ENCODE data around the gene C10orf105. TPM values are rescaled to one million over a fixed set of nuclear protein-coding genes. Genes with fewer than 3 reads are reported as not detected.
A peak's percentile ranks its signal among the peaks of the same experiment; 100 is the strongest.

The C10orf105 gene
- total RNA-seq, 3 donors from 2014 or later (not counting 1 experiment from before 2014, with no cell fraction given), result 0.14 to 0.52 (median 0.40) TPM

DNA sequence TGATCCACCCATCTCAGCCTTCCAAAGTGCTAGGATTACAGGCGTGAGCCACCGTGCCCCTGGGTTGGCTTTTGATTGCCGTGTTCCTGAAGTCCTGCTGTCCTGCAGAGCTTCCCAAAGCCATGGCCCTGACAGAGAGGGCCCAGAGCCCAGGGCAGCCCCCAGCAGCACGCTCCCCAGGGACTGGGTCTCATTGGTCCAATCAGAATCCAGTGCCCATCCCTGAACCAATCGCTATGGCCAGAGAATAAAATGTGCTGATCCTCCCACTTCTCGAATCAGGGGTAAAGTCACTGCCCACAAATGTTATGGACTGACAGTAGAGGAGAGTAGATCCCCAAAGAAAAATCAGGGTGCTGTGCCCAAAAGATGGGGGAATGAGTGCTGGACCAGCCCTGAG is 5.0 kb upstream of the C10orf105 start:
- Mint-ChIP-seq H3K27me3 (ENCODE audit: low read depth in 2 of 2) (no peaks in the 10 kb centered on the region), H3K36me3 (no peaks in the 10 kb centered on the region), H3K27ac (no peak overlapping the region), H3K9me3 (no peaks in the 10 kb centered on the region), H3K4me1 (peaks cover 35 to 57% of the 10 kb centered on the region in 2 donors), H3K4me3 (no peak overlapping the region)
- H3K4me1 ChIP-seq (ENCODE audit: control insufficient read depth, insufficient read depth, low read length), result peaks cover 62% of the 10 kb centered on the region
- ATAC-seq, result no peak
- TF ChIP-seq, protein P1, sequence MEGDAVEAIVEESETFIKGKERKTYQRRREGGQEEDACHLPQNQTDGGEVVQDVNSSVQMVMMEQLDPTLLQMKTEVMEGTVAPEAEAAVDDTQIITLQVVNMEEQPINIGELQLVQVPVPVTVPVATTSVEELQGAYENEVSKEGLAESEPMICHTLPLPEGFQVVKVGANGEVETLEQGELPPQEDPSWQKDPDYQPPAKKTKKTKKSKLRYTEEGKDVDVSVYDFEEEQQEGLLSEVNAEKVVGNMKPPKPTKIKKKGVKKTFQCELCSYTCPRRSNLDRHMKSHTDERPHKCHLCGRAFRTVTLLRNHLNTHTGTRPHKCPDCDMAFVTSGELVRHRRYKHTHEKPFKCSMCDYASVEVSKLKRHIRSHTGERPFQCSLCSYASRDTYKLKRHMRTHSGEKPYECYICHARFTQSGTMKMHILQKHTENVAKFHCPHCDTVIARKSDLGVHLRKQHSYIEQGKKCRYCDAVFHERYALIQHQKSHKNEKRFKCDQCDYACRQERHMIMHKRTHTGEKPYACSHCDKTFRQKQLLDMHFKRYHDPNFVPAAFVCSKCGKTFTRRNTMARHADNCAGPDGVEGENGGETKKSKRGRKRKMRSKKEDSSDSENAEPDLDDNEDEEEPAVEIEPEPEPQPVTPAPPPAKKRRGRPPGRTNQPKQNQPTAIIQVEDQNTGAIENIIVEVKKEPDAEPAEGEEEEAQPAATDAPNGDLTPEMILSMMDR (IDR thresholded peaks at IDR 0.05), result no peak
- DNase-seq, result no peak
- intact Hi-C loops (cut with micrococcal nuclease), result no loop called here
- H3K4me3 ChIP-seq (ENCODE audit: low read length), result no peak overlapping the region
- no peaks in the 10 kb centered on the region for H3K27me3 ChIP-seq (ENCODE audit: control insufficient read depth, insufficient read depth, low read length)
- no peaks in the 10 kb centered on the region for H3K36me3 ChIP-seq (ENCODE audit: control insufficient read depth, insufficient read depth, low read length)
- 97% methylated on average over 6 of the region's 6 CpGs for WGBS (ENCODE audit: insufficient coverage)
- H3K27ac ChIP-seq (ENCODE audit: low read length), result no peak overlapping the region
- H3K9me3 ChIP-seq (ENCODE audit: control insufficient read depth, insufficient read depth, low read length), result no peaks in the 10 kb centered on the region

DNA sequence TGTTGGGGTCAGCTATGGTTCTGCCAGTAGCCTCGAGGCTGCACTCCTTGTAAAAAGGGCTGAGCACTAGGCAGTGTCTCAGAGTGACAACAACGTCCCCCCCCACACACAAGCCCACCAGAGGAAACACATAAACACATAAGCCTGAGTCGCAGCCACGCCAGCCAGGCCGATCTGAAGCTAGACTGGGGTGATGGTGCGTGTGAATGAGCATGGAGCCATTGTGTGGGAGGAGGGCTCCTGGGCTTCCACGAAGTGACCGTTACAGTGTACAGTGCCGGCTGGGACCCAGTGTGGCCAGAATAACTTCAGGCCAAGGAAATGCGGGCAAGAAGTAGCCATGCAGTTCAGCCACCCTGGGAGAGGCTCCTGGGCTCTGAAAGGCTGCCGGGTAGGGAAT is 3.7 kb upstream of the C10orf105 start:
- H3K4me3 Mint-ChIP-seq, result no peak overlapping the region
- no peak overlapping the region for H3K27ac ChIP-seq (ENCODE audit: low read length)
- peaks cover 27 to 47% of the 10 kb centered on the region in 2 donors for H3K4me1 Mint-ChIP-seq

DNA sequence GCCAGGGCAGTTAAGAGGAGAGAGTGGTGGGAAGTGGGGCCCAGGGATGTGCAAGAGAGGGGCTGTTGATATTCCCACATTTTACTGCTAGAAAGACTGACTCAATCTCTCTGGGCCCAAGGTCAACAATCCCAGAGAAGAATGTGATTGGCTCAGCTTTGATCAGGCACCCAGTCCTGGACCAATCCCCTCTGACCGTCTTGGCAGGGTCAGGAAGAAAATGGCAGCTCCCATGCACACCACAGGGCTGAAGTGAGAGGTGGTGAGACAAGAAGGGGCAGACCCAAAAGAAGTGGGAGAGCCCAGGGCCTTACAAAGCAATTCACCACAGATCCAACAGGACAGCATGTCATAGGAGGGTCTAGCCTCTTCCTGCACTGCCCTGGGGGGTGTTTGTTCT is 3.3 kb upstream of the C10orf105 start:
- H3K4me1 Mint-ChIP-seq, result peaks cover 24 to 43% of the 10 kb centered on the region in 2 donors
- Histone ChIP-seq H3K27ac (ENCODE audit: low read length) (no peak overlapping the region), H3K4me1 (ENCODE audit: control insufficient read depth, insufficient read depth, low read length) (peaks cover 45% of the 10 kb centered on the region), H3K9me3 (ENCODE audit: control insufficient read depth, insufficient read depth, low read length) (no peaks in the 10 kb centered on the region), H3K27me3 (ENCODE audit: control insufficient read depth, insufficient read depth, low read length) (no peaks in the 10 kb centered on the region), H3K4me3 (ENCODE audit: low read length) (no peak overlapping the region), H3K36me3 (ENCODE audit: control insufficient read depth, insufficient read depth, low read length) (no peaks in the 10 kb centered on the region)
- H3K9me3 Mint-ChIP-seq, result no peaks in the 10 kb centered on the region
- intact Hi-C loops (cut with micrococcal nuclease), result no loop called here
- DNase-seq (no peak), ATAC-seq (no peak)
- peak overlapping the region in 1 of 2 donors; percentile 66 for H3K27ac Mint-ChIP-seq
- no peaks in the 10 kb centered on the region for H3K27me3 Mint-ChIP-seq (ENCODE audit: low read depth in 2 of 2)
- TF ChIP-seq, protein P1 (IDR thresholded peaks at IDR 0.05), result no peak
- 92% methylated on average over 1 of the region's 1 CpG for WGBS (ENCODE audit: insufficient coverage)
- H3K36me3 Mint-ChIP-seq, result no peaks in the 10 kb centered on the region
- H3K4me3 Mint-ChIP-seq, result no peak overlapping the region

More for the DNA sequence above, 3.7 kb upstream of the C10orf105 start:
- peak overlapping the region in 1 of 2 donors; percentile 66 for H3K27ac Mint-ChIP-seq
- intact Hi-C loops (cut with micrococcal nuclease), result no loop called here
- no peaks in the 10 kb centered on the region for H3K36me3 Mint-ChIP-seq
- DNase-seq, result no peak
- TF ChIP-seq, protein P1 (IDR thresholded peaks at IDR 0.05), result no peak
- Histone ChIP-seq H3K36me3 (ENCODE audit: control insufficient read depth, insufficient read depth, low read length) (no peaks in the 10 kb centered on the region), H3K27me3 (ENCODE audit: control insufficient read depth, insufficient read depth, low read length) (no peaks in the 10 kb centered on the region), H3K9me3 (ENCODE audit: control insufficient read depth, insufficient read depth, low read length) (no peaks in the 10 kb centered on the region), H3K4me3 (ENCODE audit: low read length) (no peak overlapping the region), H3K4me1 (ENCODE audit: control insufficient read depth, insufficient read depth, low read length) (peaks cover 50% of the 10 kb centered on the region)
- 91% methylated on average over 10 of the region's 11 CpGs for WGBS (ENCODE audit: insufficient coverage)
- no peaks in the 10 kb centered on the region for H3K27me3 Mint-ChIP-seq (ENCODE audit: low read depth in 2 of 2)
- no peak for ATAC-seq
- no peaks in the 10 kb centered on the region for H3K9me3 Mint-ChIP-seq

DNA sequence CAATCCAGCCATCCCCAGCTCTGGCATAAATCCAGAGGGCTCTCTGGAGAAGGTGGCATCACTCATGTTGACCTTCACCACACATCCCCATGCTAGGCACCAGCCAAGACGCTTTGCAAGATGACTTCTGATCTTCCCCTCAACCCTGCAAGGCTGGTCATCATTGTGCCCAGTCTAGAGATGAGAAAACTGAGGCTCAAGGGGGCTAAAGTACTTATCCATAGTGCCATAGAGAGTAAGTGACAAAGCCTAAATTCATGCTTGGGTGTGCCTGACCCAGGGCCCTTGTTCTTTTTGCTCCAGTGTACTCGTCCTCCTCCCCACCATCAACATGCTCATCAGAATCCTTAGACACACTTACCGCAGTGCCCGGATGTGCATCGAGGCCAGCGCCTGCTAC is 1.7 kb upstream of the C10orf105 start:
- Mint-ChIP-seq H3K36me3 (no peaks in the 10 kb centered on the region), H3K27me3 (ENCODE audit: low read depth in 2 of 2) (no peaks in the 10 kb centered on the region), H3K9me3 (no peaks in the 10 kb centered on the region), H3K4me1 (peaks cover 8 to 28% of the 10 kb centered on the region in 2 donors), H3K27ac (peak overlapping the region in 1 of 2 donors; percentile 1), H3K4me3 (no peak overlapping the region)
- Histone ChIP-seq H3K9me3 (ENCODE audit: control insufficient read depth, insufficient read depth, low read length) (no peaks in the 10 kb centered on the region), H3K4me1 (ENCODE audit: control insufficient read depth, insufficient read depth, low read length) (peaks cover 30% of the 10 kb centered on the region), H3K27me3 (ENCODE audit: control insufficient read depth, insufficient read depth, low read length) (no peaks in the 10 kb centered on the region), H3K36me3 (ENCODE audit: control insufficient read depth, insufficient read depth, low read length) (no peaks in the 10 kb centered on the region), H3K4me3 (ENCODE audit: low read length) (no peak overlapping the region), H3K27ac (ENCODE audit: low read length) (no peak overlapping the region)
- intact Hi-C loops (cut with micrococcal nuclease), result no loop called here
- DNase-seq (no peak), ATAC-seq (no peak)
- WGBS (ENCODE audit: insufficient coverage), result 92% methylated on average over 6 of the region's 6 CpGs
- TF ChIP-seq, protein P1 (IDR thresholded peaks at IDR 0.05), result no peak

Data from natural killer cell (primary cell).